Measurements from ENCODE around the gene MRPS6. TPM values are rescaled to one million over a fixed set of nuclear protein-coding genes. Genes with fewer than 3 reads are reported as not detected.
A peak's percentile ranks its signal among the peaks of the same experiment; 100 is the strongest.

The MRPS6 gene
- total RNA-seq, 2 donors from 2014 or later: 27.9 to 30.9 TPM

DNA sequence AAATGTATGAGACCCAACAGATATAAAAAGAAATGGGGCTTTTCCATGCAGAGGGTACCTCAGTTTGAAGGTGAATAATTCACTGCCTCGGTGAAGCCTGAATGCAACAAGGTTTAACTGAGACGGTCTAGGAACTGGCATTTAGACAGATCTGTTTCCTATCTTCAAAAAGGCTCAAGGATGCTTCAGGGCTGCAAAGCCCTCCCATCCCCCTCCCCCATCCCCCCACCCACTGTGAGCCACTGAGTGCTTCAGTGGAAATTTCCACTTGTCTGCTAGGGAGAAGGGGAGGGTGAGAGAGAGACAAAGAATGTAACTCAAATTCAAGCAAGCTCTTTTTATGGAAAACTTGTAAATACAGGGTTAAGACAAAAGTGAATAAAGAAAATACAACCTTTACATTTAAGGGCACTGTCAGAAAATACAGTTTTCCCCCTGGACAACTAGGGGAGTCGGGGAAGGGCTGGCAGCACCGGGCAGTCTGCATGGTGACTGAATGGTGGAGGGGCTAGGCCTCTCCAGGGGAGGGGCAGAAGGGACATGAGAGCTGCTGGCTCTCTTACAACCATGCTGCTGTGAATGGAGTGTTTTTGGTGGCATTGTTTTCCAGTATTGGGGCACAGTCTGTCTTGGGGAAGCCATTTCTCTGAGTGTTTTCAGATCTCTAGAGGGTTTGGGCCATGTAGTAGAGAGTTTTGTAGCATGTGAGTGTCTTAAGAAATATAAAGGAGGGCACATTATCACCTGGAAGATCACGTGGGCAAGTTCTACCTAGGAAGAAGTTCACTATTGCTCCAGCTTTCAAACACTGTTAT, 56.7 kb downstream of the MRPS6 start:
- Histone ChIP-seq H3K4me3 (peak overlapping the region; percentile 57), H3K36me3 (peaks cover 4% of the 10 kb centered on the region), H3K4me1 (ENCODE audit: control insufficient read depth in 1 of 2, low read depth in 2 of 2) (peaks cover 72 to 88% of the 10 kb centered on the region in 2 donors), H3K27ac (peak overlapping the region; percentile 83 to 89), H3K27me3 (replicated peaks; ENCODE audit: insufficient read depth) (no peaks in the 10 kb centered on the region), H3K9me3 (no peaks in the 10 kb centered on the region)
- ATAC-seq (ENCODE audit: insufficient number of reproducible peaks, low FRiP score, low read depth) (no peak), DNase-seq (ENCODE audit: low spot score) (no peak)
- TF ChIP-seq, protein P1, sequence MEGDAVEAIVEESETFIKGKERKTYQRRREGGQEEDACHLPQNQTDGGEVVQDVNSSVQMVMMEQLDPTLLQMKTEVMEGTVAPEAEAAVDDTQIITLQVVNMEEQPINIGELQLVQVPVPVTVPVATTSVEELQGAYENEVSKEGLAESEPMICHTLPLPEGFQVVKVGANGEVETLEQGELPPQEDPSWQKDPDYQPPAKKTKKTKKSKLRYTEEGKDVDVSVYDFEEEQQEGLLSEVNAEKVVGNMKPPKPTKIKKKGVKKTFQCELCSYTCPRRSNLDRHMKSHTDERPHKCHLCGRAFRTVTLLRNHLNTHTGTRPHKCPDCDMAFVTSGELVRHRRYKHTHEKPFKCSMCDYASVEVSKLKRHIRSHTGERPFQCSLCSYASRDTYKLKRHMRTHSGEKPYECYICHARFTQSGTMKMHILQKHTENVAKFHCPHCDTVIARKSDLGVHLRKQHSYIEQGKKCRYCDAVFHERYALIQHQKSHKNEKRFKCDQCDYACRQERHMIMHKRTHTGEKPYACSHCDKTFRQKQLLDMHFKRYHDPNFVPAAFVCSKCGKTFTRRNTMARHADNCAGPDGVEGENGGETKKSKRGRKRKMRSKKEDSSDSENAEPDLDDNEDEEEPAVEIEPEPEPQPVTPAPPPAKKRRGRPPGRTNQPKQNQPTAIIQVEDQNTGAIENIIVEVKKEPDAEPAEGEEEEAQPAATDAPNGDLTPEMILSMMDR (IDR thresholded peaks at IDR 0.05): no peak

DNA sequence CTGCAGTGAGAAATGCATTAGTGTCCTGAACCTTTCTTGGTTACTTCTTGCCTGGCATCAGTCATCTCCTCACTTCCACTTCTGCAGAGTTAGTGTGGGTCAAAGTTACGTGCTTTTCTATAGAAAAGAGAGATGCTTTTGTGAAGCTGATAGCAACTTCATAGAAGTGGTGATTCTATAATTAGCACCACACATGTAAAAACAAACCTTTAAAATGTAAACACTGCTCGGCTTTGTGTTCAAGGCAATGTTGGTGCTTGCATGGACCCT, 57.3 kb downstream of the MRPS6 start:
- Histone ChIP-seq H3K9me3 (no peaks in the 10 kb centered on the region), H3K4me1 (ENCODE audit: control insufficient read depth in 1 of 2, low read depth in 2 of 2) (peaks cover 72 to 86% of the 10 kb centered on the region in 2 donors), H3K36me3 (peaks cover 4% of the 10 kb centered on the region), H3K4me3 (no peak overlapping the region), H3K27me3 (replicated peaks; ENCODE audit: insufficient read depth) (no peaks in the 10 kb centered on the region), H3K27ac (peak overlapping the region; percentile 83 to 89)
- no peak for ATAC-seq (ENCODE audit: insufficient number of reproducible peaks, low FRiP score, low read depth)
- no peak for DNase-seq (ENCODE audit: low spot score)
- TF ChIP-seq, protein P1 (IDR thresholded peaks at IDR 0.05): no peak

DNA sequence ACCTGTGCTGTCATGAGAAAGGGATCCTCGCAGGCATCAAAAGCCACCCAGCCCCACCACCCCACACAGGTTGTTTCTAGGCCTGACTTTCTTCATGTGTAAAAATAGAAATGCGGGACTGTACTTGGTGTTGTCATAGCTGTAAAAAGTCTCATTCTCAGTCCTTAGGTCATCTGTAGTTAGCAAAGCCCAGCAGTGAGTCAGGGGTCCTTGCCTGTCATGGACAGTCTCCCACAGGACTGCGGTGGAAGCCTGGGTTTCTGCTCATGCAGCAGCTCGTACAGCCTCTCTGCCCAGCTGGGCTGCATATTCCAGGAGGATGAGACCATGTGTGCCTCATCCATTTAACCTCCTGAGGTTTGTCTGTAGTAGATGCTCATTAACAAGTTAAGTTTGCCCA, 58.2 kb downstream of the MRPS6 start:
- TF ChIP-seq, protein P1 (IDR thresholded peaks at IDR 0.05): no peak
- no peaks in the 10 kb centered on the region for H3K36me3 ChIP-seq
- DNase-seq (ENCODE audit: low spot score) (no peak), ATAC-seq (ENCODE audit: insufficient number of reproducible peaks, low FRiP score, low read depth) (peak; percentile 8)
- H3K27me3 ChIP-seq (replicated peaks; ENCODE audit: insufficient read depth): no peaks in the 10 kb centered on the region
- peaks cover 67 to 77% of the 10 kb centered on the region in 2 donors for H3K4me1 ChIP-seq (ENCODE audit: control insufficient read depth in 1 of 2, low read depth in 2 of 2)
- H3K27ac ChIP-seq: peak overlapping the region; percentile 83 to 89
- H3K9me3 ChIP-seq: no peaks in the 10 kb centered on the region
- no peak overlapping the region for H3K4me3 ChIP-seq

DNA sequence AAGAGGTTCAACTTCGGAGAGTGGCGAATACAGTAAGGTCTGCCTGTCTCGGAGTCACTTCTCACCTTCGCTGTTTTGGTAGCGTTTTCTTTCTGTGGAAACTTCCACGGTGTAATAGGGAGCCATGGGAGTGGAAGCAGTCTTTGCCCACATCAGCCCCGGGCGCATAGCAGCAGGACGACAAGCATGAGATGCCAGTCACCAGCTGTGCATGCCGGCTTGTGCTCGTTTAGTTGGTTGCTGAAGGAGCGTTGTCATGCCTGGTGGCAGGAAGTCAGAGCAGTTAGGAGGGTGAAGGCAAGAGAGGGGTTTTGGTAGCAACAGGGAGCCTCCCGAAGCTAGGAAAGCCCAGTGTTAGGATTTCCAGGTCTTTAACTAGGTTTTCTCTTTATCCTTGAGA, 58.8 kb downstream of the MRPS6 start:
- ATAC-seq (ENCODE audit: insufficient number of reproducible peaks, low FRiP score, low read depth) (no peak), DNase-seq (ENCODE audit: low spot score) (no peak)
- H3K4me3 ChIP-seq: no peak overlapping the region
- no peaks in the 10 kb centered on the region for H3K27me3 ChIP-seq (replicated peaks; ENCODE audit: insufficient read depth)
- H3K27ac ChIP-seq: peak overlapping the region; percentile 83 to 89
- TF ChIP-seq, protein P1 (IDR thresholded peaks at IDR 0.05): no peak
- no peaks in the 10 kb centered on the region for H3K9me3 ChIP-seq
- no peaks in the 10 kb centered on the region for H3K36me3 ChIP-seq
- H3K4me1 ChIP-seq (ENCODE audit: control insufficient read depth in 1 of 2, low read depth in 2 of 2): peaks cover 64 to 71% of the 10 kb centered on the region in 2 donors

DNA sequence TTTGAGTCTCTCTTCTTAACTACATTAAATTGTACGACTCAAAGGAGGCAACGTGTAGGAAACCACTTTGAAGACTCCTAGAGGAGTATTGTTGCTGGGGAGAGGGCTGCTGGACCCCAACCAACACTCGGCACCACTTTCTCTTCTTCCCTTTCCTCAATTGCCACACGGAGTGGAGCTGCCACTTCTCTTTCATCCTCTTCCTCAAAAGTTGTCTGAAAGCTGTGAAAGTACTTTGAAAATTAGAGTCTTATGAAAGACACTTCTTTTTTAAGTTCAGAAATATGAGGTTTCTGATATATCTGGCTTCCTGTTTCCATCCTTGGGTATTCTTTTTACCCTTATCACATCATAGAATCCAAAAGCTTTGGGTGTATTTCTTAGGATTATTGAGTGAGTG, 59.5 kb downstream of the MRPS6 start:
- ATAC-seq (ENCODE audit: insufficient number of reproducible peaks, low FRiP score, low read depth): no peak
- Histone ChIP-seq H3K9me3 (no peaks in the 10 kb centered on the region), H3K4me1 (ENCODE audit: control insufficient read depth in 1 of 2, low read depth in 2 of 2) (peaks cover 57 to 63% of the 10 kb centered on the region in 2 donors), H3K36me3 (no peaks in the 10 kb centered on the region), H3K27ac (peak overlapping the region; percentile 83 to 89), H3K4me3 (no peak overlapping the region), H3K27me3 (replicated peaks; ENCODE audit: insufficient read depth) (no peaks in the 10 kb centered on the region)
- TF ChIP-seq, protein P1 (IDR thresholded peaks at IDR 0.05): no peak
- no peak for DNase-seq (ENCODE audit: low spot score)

Measured in thoracic aorta (tissue), 2 donors.